MM.1S (cell line): ENCODE results near the gene RAD23A.
"Not testable (repeated sequence)": the region's sequence is repeated elsewhere in the genome, so short reads cannot be mapped to it uniquely, and the experiment has no call there.

ENCODE experiments used
- DNase-seq: peaks from one replicate; pipeline ENCODE4 v3.0.0-alpha.2; 2015
- H2AFZ ChIP-seq: fragments of 300-600 bp; sonication (generic); 2 replicates; pipeline ENCODE4 v1.6.0; 2016; ENCODE audit warnings: antibody characterized with exemption, low read length
- H3F3A ChIP-seq: fragments of 300-600 bp; sonication (generic); 2 replicates; pipeline ENCODE4 v1.6.1; 2016; ENCODE audit warnings: mild to moderate bottlenecking, antibody characterized with exemption, low read length, moderate library complexity, mixed read lengths; ENCODE audit not compliant: insufficient read depth
- H3K27ac ChIP-seq: fragments of 300-600 bp; sonication (generic); 2 replicates; pipeline ENCODE4 v1.5.1; 2016; ENCODE audit warnings: mild to moderate bottlenecking, low read length
- H3K27me3 ChIP-seq: fragments of 300-600 bp; sonication (generic); replicated peaks from 2 replicates; pipeline ENCODE4 v1.6.0; 2016; ENCODE audit warnings: low read length; ENCODE audit not compliant: insufficient read depth
- H3K36me3 ChIP-seq: fragments of 300-600 bp; sonication (generic); replicated peaks from 2 replicates; pipeline ENCODE4 v1.6.1; 2016; ENCODE audit warnings: mild to moderate bottlenecking, low read length, mixed read lengths; ENCODE audit not compliant: insufficient read depth
- H3K4me1 ChIP-seq: fragments of 300-600 bp; sonication (generic); 2 replicates; pipeline ENCODE4 v1.6.1; 2016; ENCODE audit warnings: low read length, mixed read lengths
- H3K4me2 ChIP-seq: fragments of 300-600 bp; sonication (generic); 2 replicates; pipeline ENCODE4 v1.6.0; 2016; ENCODE audit warnings: low read depth, low read length
- H3K4me3 ChIP-seq: fragments of 300-600 bp; sonication (generic); 2 replicates; pipeline ENCODE4 v1.5.1; 2016; ENCODE audit warnings: low read length, mixed read lengths
- H3K79me2 ChIP-seq: fragments of 300-600 bp; sonication (generic); 2 replicates; pipeline ENCODE4 v1.6.1; 2016; ENCODE audit warnings: mixed run types, low read length, mixed read lengths
- H3K9ac ChIP-seq: fragments of 300-600 bp; sonication (generic); 2 replicates; pipeline ENCODE4 v1.6.1; 2016; ENCODE audit warnings: low read length, mixed read lengths
- H3K9me2 ChIP-seq: fragments of 300-600 bp; sonication (generic); replicated peaks from 2 replicates; pipeline ENCODE4 v1.6.1; 2016; ENCODE audit warnings: mild to moderate bottlenecking, low read length, mixed read lengths; ENCODE audit not compliant: insufficient read depth
- H3K9me3 ChIP-seq: fragments of 300-600 bp; sonication (generic); replicated peaks from 2 replicates; pipeline ENCODE4 v1.6.1; 2016; ENCODE audit warnings: mild to moderate bottlenecking, low read length, mixed read lengths; ENCODE audit not compliant: insufficient read depth
- H4K20me1 ChIP-seq: fragments of 300-600 bp; sonication (generic); 2 replicates; pipeline ENCODE4 v1.6.1; 2016; ENCODE audit warnings: mild to moderate bottlenecking, low read length, moderate library complexity, mixed read lengths; ENCODE audit not compliant: insufficient read depth
- EZH2 ChIP-seq: fragments of 300-600 bp; sonication (generic); optimal IDR thresholded peaks from 2 replicates; pipeline ENCODE3; 2017; ENCODE audit warnings: low read depth, mild to moderate bottlenecking, antibody characterized with exemption, low read length, mixed read lengths
- EZH2phosphoT487 ChIP-seq: fragments of 300-600 bp; sonication (generic); IDR thresholded peaks from 2 replicates; pipeline ENCODE4 v1.6.1; 2018; ENCODE audit warnings: antibody characterized with exemption, low read length
- TF ChIP-seq, protein P1 (sequence below): fragments of 300-600 bp; sonication (generic); IDR thresholded peaks from 2 replicates; pipeline ENCODE4 v1.5.1; 2016; ENCODE audit warnings: antibody characterized with exemption, low read length, mixed read lengths

RAD23A gene

DNA sequence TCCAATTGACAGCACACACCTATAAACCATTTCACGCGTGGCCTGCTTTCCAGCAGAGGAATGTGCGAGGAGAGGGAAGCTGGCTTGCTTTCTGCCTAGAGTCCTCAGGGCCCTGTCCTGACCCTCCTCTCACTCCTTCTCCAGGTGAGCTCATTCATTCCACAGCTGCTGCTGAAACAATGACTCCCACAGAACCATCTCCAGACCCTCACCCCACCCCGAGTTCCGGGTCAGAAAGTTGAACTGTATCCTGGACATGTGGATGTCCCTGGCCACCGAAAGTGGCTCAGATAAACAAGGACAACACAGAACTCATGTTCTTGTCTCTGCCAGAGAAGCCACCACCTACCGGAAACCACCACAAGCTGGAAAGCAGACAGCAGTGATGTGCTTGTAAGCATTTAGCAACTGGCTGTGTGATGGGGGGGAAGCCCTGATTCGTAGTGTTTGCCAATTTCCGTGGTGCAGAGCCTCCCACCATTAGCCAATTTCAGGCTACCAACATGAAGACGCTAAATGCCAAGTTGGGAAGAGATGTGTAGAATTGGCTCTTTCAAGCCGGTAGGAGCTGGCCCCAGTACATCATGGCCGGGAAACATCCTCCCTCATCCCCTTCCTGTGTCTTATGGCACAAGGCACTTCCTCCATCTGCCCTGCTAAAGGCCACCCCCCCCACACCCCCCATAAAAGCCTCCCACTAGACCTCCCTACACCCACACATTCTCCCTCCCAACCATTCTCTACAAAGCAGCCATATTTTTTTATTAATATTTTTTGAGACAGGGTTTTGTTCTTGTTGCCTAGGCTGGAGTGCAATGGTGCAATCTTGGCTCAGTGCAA is 31.6 kb upstream of the RAD23A start:
- peak overlapping the region; percentile 12; the same call in 1 of the 2 replicates for H3K9ac ChIP-seq
- peaks cover 21% of the 10 kb centered on the region for H3F3A ChIP-seq
- no peaks in the 10 kb centered on the region for H3K9me3 ChIP-seq
- H3K79me2 ChIP-seq: no peaks in the 10 kb centered on the region
- H3K27ac ChIP-seq: peak overlapping the region; percentile 62
- peak overlapping the region; percentile 58 for H3K4me2 ChIP-seq
- peaks cover 32% of the 10 kb centered on the region for H3K4me1 ChIP-seq
- peak; percentile 76 for DNase-seq
- H3K36me3 ChIP-seq: no peaks in the 10 kb centered on the region
- TF ChIP-seq EZH2 (no peak), EZH2phosphoT487 (no peak)
- TF ChIP-seq, protein P1, sequence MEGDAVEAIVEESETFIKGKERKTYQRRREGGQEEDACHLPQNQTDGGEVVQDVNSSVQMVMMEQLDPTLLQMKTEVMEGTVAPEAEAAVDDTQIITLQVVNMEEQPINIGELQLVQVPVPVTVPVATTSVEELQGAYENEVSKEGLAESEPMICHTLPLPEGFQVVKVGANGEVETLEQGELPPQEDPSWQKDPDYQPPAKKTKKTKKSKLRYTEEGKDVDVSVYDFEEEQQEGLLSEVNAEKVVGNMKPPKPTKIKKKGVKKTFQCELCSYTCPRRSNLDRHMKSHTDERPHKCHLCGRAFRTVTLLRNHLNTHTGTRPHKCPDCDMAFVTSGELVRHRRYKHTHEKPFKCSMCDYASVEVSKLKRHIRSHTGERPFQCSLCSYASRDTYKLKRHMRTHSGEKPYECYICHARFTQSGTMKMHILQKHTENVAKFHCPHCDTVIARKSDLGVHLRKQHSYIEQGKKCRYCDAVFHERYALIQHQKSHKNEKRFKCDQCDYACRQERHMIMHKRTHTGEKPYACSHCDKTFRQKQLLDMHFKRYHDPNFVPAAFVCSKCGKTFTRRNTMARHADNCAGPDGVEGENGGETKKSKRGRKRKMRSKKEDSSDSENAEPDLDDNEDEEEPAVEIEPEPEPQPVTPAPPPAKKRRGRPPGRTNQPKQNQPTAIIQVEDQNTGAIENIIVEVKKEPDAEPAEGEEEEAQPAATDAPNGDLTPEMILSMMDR: no peak
- H2AFZ ChIP-seq: peak overlapping the region; percentile 86
- H3K4me3 ChIP-seq: 0 out of 2 replicates have a peak overlapping the region, but pooled peaks have one; percentile 7
- no peaks in the 10 kb centered on the region for H3K9me2 ChIP-seq
- H4K20me1 ChIP-seq: no peaks in the 10 kb centered on the region
- no peaks in the 10 kb centered on the region for H3K27me3 ChIP-seq

- not testable (repeated sequence) for H3K9me2 ChIP-seq, H2AFZ ChIP-seq, DNase-seq, H3K27ac ChIP-seq, H3K4me3 ChIP-seq, H3K36me3 ChIP-seq, H3K4me2 ChIP-seq, H3K9me3 ChIP-seq, H3K27me3 ChIP-seq, H4K20me1 ChIP-seq, H3K9ac ChIP-seq, H3K79me2 ChIP-seq
- H3K4me1 ChIP-seq: peaks cover 30% of the 10 kb centered on the region
- H3F3A ChIP-seq: peaks cover 20% of the 10 kb centered on the region; the same call in 1 of the 2 replicates
These were observed 29.8 kb upstream of the RAD23A start for GRCh38 chr19:12915860-12916259.

- Histone ChIP-seq H3K79me2 (no peaks in the 10 kb centered on the region), H3K9ac (no peak overlapping the region), H2AFZ (no peak overlapping the region), H3K9me3 (no peaks in the 10 kb centered on the region), H3K27me3 (no peaks in the 10 kb centered on the region), H3K9me2 (no peaks in the 10 kb centered on the region), H3K36me3 (peaks cover 2% of the 10 kb centered on the region; the same call in 1 of the 2 replicates), H3K4me2 (no peak overlapping the region), H3K4me1 (peaks cover 17% of the 10 kb centered on the region), H3K4me3 (no peak overlapping the region), H4K20me1 (no peaks in the 10 kb centered on the region), H3F3A (peaks cover 19% of the 10 kb centered on the region), H3K27ac (no peak overlapping the region)
- no peak for DNase-seq
- no peak for TF ChIP-seq EZH2phosphoT487
- TF ChIP-seq EZH2: no peak
- TF ChIP-seq, protein P1: no peak
These were observed 27.4 kb upstream of the RAD23A start for GRCh38 chr19:12918253-12918652.

- Histone ChIP-seq H3K36me3 (peaks cover 17% of the 10 kb centered on the region), H3K27ac (no peak overlapping the region), H3K9me2 (no peaks in the 10 kb centered on the region), H3K4me1 (peaks cover 3% of the 10 kb centered on the region), H3K9me3 (no peaks in the 10 kb centered on the region), H3K27me3 (no peaks in the 10 kb centered on the region), H3K4me3 (no peak overlapping the region), H4K20me1 (no peaks in the 10 kb centered on the region), H3K79me2 (no peaks in the 10 kb centered on the region), H3K4me2 (no peak overlapping the region), H3K9ac (no peak overlapping the region), H3F3A (peaks cover 10% of the 10 kb centered on the region; the same call in 1 of the 2 replicates), H2AFZ (no peak overlapping the region)
- TF ChIP-seq EZH2 (no peak), EZH2phosphoT487 (no peak)
- TF ChIP-seq, protein P1: no peak
- no peak for DNase-seq
These were observed 24.6 kb upstream of the RAD23A start for GRCh38 chr19:12921047-12921446.
